Keratinocyte (primary cell): Measurements from ENCODE around the gene GIPC3. TPM values are rescaled to one million over a fixed set of nuclear protein-coding genes. Genes with fewer than 3 reads are reported as not detected.

Experiments used
- DNase-seq: peaks from one replicate; pipeline ENCODE4 v3.0.0-alpha.2; 2011; ENCODE audit warnings: low read depth, missing footprints, low spot score
- FAIRE-seq: peaks from 2 replicates; lab custom pipeline; 2011; peaks lifted over from hg19 to GRCh38; lab: Jason Lieb, UNC
- H2AFZ ChIP-seq: 2 replicates; pipeline ENCODE4 v1.6.0; 2012; ENCODE audit warnings: low read length, control low read depth, inconsistent platforms; ENCODE audit not compliant: control insufficient read depth
- H3K27ac ChIP-seq: 2 replicates; pipeline ENCODE4 v1.5.1; 2011; ENCODE audit warnings: low read length; ENCODE audit not compliant: control insufficient read depth, insufficient read depth
- H3K27me3 ChIP-seq: 3 replicates; pipeline ENCODE4 v1.6.0; 2011; ENCODE audit warnings: low read length; ENCODE audit not compliant: control insufficient read depth, insufficient read depth; ENCODE audit errors: extremely low read depth
- H3K36me3 ChIP-seq, 2 experiments: 2 replicates in 1 of 2; 3 replicates in 1 of 2; pipeline ENCODE4 v1.5.1; 2011; ENCODE audit warnings: low read length in 2 of 2, mild to moderate bottlenecking in 1 of 2; ENCODE audit not compliant: control insufficient read depth in 2 of 2, insufficient read depth in 2 of 2; ENCODE audit errors: extremely low read depth in 1 of 2
- H3K4me1 ChIP-seq: 3 replicates; pipeline ENCODE4 v1.5.1; 2011; ENCODE audit warnings: low read length; ENCODE audit not compliant: control insufficient read depth, insufficient read depth; ENCODE audit errors: extremely low read depth
- H3K4me2 ChIP-seq: 3 replicates; pipeline ENCODE4 v1.6.0; 2011; ENCODE audit warnings: low read depth, low read length; ENCODE audit not compliant: control insufficient read depth, insufficient read depth; ENCODE audit errors: extremely low read depth
- H3K4me3 ChIP-seq, 3 experiments: fragments of 200-600 bp in 1 of 3; sonication (generic) in 1 of 3; 2 replicates in 2 of 3; 3 replicates in 1 of 3; pipeline ENCODE4 v1.5.1; 2011 to 2016; ENCODE audit warnings: low read length in 3 of 3, mild to moderate bottlenecking in 3 of 3, control low read depth in 2 of 3, inconsistent platforms in 1 of 3, low read depth in 1 of 3, mixed read lengths in 1 of 3, mixed run types in 1 of 3, moderate library complexity in 1 of 3; ENCODE audit not compliant: control insufficient read depth in 2 of 3, insufficient read depth in 2 of 3; ENCODE audit errors: extremely low read depth in 1 of 3
- H3K79me2 ChIP-seq: 2 replicates; pipeline ENCODE4 v1.6.0; 2012; ENCODE audit warnings: low read length; ENCODE audit not compliant: control insufficient read depth, insufficient read depth
- H3K9ac ChIP-seq: 3 replicates; pipeline ENCODE4 v1.6.0; 2011; ENCODE audit warnings: low read length; ENCODE audit not compliant: control insufficient read depth, insufficient read depth; ENCODE audit errors: extremely low read depth
- H3K9me1 ChIP-seq: 3 replicates; pipeline ENCODE4 v1.6.0; 2011; ENCODE audit warnings: low read length; ENCODE audit not compliant: control insufficient read depth, insufficient read depth; ENCODE audit errors: extremely low read depth
- H3K9me3 ChIP-seq: 2 replicates; pipeline ENCODE4 v1.5.1; 2012; ENCODE audit warnings: low read depth, low read length; ENCODE audit not compliant: control insufficient read depth
- H4K20me1 ChIP-seq: 3 replicates; pipeline ENCODE4 v1.6.0; 2011; ENCODE audit warnings: low read length; ENCODE audit not compliant: control insufficient read depth, insufficient read depth; ENCODE audit errors: extremely low read depth
- EZH2 ChIP-seq: IDR thresholded peaks from one replicate; pipeline ENCODE4 v1.6.1; 2012; ENCODE audit warnings: inconsistent platforms, mild to moderate bottlenecking, low read length, moderate library complexity
- dilution Hi-C: fragments of 300-500 bp; cut with MboI; formaldehyde crosslinking; loops from one replicate; pipeline ENCODE4 v1.7.0; 2020; ENCODE audit warnings: low sequenced_read_pairs; ENCODE audit not compliant: extremely low pct_ligation_motif_present
- polyA plus RNA-seq, 5 experiments: library from polyadenylated mRNA; depleted of rRNA in 3 of 5; stranded (reverse) in 3 of 5; stranded (forward) in 1 of 5; unstranded in 1 of 5; fragments of >200 nt; gene quantifications; 1 replicate in 1 of 5; 2 replicates in 3 of 5; 3 replicates in 1 of 5; pipeline versions ENCODE4 v1.2.1 to v1.2.3, GENCODE V29; 2011 to 2012; ENCODE audit warnings: missing spikeins in 2 of 5, low read depth in 1 of 5, low replicate concordance in 1 of 5
- TF ChIP-seq, protein P1 (sequence below), 3 experiments: IDR thresholded peaks in 1 of 3; conservative IDR thresholded peaks in 1 of 3; optimal IDR thresholded peaks in 1 of 3; 2 replicates in 2 of 3; 3 replicates in 1 of 3; pipeline versions ENCODE3 to v1.5.1; 2011; ENCODE audit warnings: low read length in 3 of 3, mild to moderate bottlenecking in 3 of 3, moderate library complexity in 2 of 3, control low read depth in 1 of 3, inconsistent platforms in 1 of 3; ENCODE audit not compliant: insufficient read depth in 2 of 3; ENCODE audit errors: extremely low read depth in 1 of 3

Gene GIPC3
- polyA plus RNA-seq, 1 donor (not counting 4 experiments of a cell fraction or from before 2014, with no cell fraction given): not detected

DNA sequence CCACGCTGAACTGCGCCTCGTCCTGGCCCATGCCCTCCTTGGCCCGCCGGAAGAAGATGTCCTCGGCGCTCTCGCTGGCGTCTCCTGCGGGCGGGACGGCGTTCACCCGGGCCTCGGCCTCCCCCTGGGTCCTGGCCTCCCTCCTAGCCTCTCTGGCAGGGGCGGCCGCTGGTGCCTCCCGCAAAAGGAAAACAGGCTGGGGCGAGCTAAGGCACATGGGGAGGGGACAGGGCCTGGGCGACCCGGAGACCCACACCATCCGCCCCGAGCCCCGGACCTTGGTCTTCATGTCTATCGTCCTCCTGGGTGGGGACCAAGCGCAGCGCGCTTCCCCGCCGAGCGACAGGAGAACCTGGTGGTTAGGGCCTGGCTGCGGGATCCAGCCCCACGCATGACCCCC, 27.1 kb downstream of the GIPC3 start:
- no peaks in the 10 kb centered on the region for H3K9me3 ChIP-seq
- dilution Hi-C loops: no loop called here
- H3K9me1 ChIP-seq: no peaks in the 10 kb centered on the region
- H3K79me2 ChIP-seq: no peaks in the 10 kb centered on the region
- H3K27me3 ChIP-seq: no peaks in the 10 kb centered on the region
- no peaks in the 10 kb centered on the region for H3K4me1 ChIP-seq
- H2AFZ ChIP-seq: no peak overlapping the region
- H3K27ac ChIP-seq: no peak overlapping the region
- H3K4me3 ChIP-seq: no peak overlapping the region
- no peak overlapping the region for H3K9ac ChIP-seq
- H4K20me1 ChIP-seq: no peaks in the 10 kb centered on the region
- no peak for DNase-seq
- H3K4me2 ChIP-seq: no peak overlapping the region
- FAIRE-seq: no peak
- H3K36me3 ChIP-seq: peaks cover 7 to 9% of the 10 kb centered on the region in 2 experiments
- TF ChIP-seq EZH2: no peak
- TF ChIP-seq, protein P1, sequence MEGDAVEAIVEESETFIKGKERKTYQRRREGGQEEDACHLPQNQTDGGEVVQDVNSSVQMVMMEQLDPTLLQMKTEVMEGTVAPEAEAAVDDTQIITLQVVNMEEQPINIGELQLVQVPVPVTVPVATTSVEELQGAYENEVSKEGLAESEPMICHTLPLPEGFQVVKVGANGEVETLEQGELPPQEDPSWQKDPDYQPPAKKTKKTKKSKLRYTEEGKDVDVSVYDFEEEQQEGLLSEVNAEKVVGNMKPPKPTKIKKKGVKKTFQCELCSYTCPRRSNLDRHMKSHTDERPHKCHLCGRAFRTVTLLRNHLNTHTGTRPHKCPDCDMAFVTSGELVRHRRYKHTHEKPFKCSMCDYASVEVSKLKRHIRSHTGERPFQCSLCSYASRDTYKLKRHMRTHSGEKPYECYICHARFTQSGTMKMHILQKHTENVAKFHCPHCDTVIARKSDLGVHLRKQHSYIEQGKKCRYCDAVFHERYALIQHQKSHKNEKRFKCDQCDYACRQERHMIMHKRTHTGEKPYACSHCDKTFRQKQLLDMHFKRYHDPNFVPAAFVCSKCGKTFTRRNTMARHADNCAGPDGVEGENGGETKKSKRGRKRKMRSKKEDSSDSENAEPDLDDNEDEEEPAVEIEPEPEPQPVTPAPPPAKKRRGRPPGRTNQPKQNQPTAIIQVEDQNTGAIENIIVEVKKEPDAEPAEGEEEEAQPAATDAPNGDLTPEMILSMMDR (optimal IDR thresholded peaks at IDR 0.05 in 1 of 3, IDR thresholded peaks at IDR 0.05 in 1 of 3, conservative IDR thresholded peaks at IDR 0.05 in 1 of 3; ENCODE audit: extremely low read depth in 1 of 3, insufficient read depth in 2 of 3, low read length in 3 of 3): no peak

DNA sequence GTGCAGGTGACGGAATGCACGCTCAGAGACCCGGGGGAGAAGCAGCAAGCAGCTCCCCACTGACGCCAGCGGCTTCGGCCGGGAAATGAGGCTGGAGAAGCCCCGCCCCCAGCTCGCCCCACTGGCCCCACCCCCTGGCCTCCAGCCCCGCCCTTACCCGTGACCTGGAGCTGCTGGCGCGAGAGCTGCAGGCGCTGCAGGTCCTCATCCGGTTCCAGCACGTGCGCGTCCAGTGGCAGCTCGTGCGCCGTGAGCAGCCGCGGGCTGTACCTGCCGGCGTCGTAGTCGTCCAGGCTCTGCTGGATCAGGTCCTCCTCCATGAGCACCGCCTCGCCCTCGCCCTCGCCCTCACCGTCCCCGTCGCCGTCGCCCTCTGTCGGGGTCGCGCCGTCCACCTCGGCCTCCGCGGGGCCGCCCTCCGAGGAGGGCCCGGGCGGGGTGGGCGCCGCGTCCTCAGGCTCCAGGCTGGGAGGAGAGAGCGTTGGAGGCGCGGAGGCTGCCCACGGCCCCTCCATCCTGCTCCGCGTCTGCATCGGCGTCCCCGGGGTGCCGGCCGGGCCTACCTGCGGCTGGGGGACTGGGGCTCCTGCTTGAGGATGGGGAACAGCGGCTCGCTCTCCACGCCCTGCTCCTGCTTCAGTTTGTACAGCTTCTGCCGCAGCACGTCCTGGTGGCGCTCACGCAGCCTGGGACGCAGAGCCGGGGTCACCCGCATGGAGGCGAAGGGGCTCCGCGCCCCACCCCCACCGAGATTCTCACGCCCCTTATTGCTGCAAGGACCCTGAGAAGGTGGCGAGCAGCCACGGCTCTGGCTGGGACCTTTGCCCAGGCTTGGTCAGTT, 27.8 kb downstream of the GIPC3 start:
- DNase-seq: no peak
- no peaks in the 10 kb centered on the region for H3K9me3 ChIP-seq
- dilution Hi-C loops: no loop called here
- TF ChIP-seq EZH2: no peak
- TF ChIP-seq, protein P1 (optimal IDR thresholded peaks at IDR 0.05 in 1 of 3, IDR thresholded peaks at IDR 0.05 in 1 of 3, conservative IDR thresholded peaks at IDR 0.05 in 1 of 3; ENCODE audit: extremely low read depth in 1 of 3, insufficient read depth in 2 of 3, low read length in 3 of 3): no peak
- no peaks in the 10 kb centered on the region for H3K9me1 ChIP-seq
- no peak overlapping the region for H3K9ac ChIP-seq
- H3K27me3 ChIP-seq: no peaks in the 10 kb centered on the region
- no peak overlapping the region for H3K4me2 ChIP-seq
- no peaks in the 10 kb centered on the region for H4K20me1 ChIP-seq
- no peak overlapping the region for H2AFZ ChIP-seq
- H3K79me2 ChIP-seq: no peaks in the 10 kb centered on the region
- no peak for FAIRE-seq
- no peaks in the 10 kb centered on the region for H3K4me1 ChIP-seq
- H3K36me3 ChIP-seq: peaks cover 9% of the 10 kb centered on the region in 2 experiments
- no peak overlapping the region for H3K4me3 ChIP-seq
- H3K27ac ChIP-seq: no peak overlapping the region
